Activated T-cell treated with anti-CD3 and anti-CD28 coated beads, Interleukin-2, amount 50 U/mL, for 4 hours (primary cell): ENCODE results near the gene TUBGCP2. TPM values are rescaled to one million over a fixed set of nuclear protein-coding genes. Genes with fewer than 3 reads are reported as not detected.

Experiments
- ATAC-seq, 2 donors: fragments of 200-7000 bp; cut with Tn5 transposase; one replicate each; pipeline ENCODE4 v1.10.0; 2021
- DNase-seq: peaks from one replicate; pipeline ENCODE4 v3.0.0-alpha.2; 2020
- H3K27me3 Mint-ChIP-seq: one replicate; pipeline ENCODE4 v1.8.0; 2021; ENCODE audit warnings: low read depth, mixed read lengths
- H3K36me3 Mint-ChIP-seq: one replicate; pipeline ENCODE4 v1.8.0; 2022; ENCODE audit warnings: mixed read lengths; ENCODE audit not compliant: insufficient read depth
- H3K4me1 Mint-ChIP-seq: one replicate; pipeline ENCODE4 v1.8.0; 2021; ENCODE audit warnings: low read depth, mixed read lengths
- H3K4me3 Mint-ChIP-seq: one replicate; pipeline ENCODE4 v1.8.0; 2021; ENCODE audit warnings: mild to moderate bottlenecking, moderate library complexity, mixed read lengths
- H3K9me3 Mint-ChIP-seq: one replicate; pipeline ENCODE4 v1.8.0; 2021; ENCODE audit warnings: mixed read lengths
- total RNA-seq, 3 donors: library from RNA; stranded (reverse); gene quantifications; one replicate each; pipeline ENCODE4 v1.2.1, GENCODE V29; 2021

Gene TUBGCP2
- total RNA-seq, 3 donors from 2014 or later, result 59.6 to 67.9 (median 62.6) TPM

GRCh38 chr10:133276435-133277201 lies 32.1 kb downstream of the TUBGCP2 start, which contains the start of gene ADAM8:
TSS of gene ADAM8 (minus strand) at chr10:133276868. CDS start at chr10:133276817, 51 bp downstream.
- Mint-ChIP-seq H3K4me3 (peak within 1 kb of the TSS; percentile 89), H3K36me3 (no peaks in the 10 kb centered on the region), H3K27me3 (no peaks in the 10 kb centered on the region), H3K9me3 (no peaks in the 10 kb centered on the region), H3K4me1 (peaks cover 32% of the 10 kb centered on the region)
- ATAC-seq (peak; percentile 46 to 55), DNase-seq (peak; percentile 65)

GRCh38 chr10:133276100-133276434 lies 32.6 kb downstream of the TUBGCP2 start:
- ATAC-seq, result peak in 1 of 2 donors; percentile 0
- Mint-ChIP-seq H3K27me3 (no peaks in the 10 kb centered on the region), H3K4me1 (peaks cover 32% of the 10 kb centered on the region), H3K9me3 (no peaks in the 10 kb centered on the region), H3K36me3 (no peaks in the 10 kb centered on the region), H3K4me3 (peak overlapping the region; percentile 89)
- DNase-seq, result no peak

DNA sequence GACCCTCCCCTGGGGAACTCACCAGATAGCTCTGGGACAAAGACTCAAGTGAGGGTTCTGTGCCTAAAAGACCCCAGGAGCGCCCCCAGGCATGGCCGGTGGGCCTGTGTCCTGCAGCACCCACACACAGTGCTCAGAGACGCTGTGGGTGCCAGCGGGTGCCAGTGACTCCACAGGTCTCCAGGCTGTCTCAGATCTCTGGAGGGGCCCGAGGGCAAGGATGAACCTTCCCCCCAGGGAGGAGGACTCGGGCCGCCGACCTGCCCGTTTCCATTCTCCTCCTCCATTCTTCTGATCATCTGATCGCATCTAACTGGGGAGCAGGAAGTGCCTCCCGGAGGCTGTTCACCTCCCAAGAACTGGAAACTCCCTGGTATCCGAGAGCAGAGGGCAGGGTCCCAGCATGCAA lies 33.0 kb downstream of the TUBGCP2 start:
- H3K27me3 Mint-ChIP-seq, result no peaks in the 10 kb centered on the region
- DNase-seq (no peak), ATAC-seq (peak; percentile 29 to 36)
- H3K4me3 Mint-ChIP-seq, result peak overlapping the region; percentile 89
- no peaks in the 10 kb centered on the region for H3K9me3 Mint-ChIP-seq
- H3K4me1 Mint-ChIP-seq, result peaks cover 32% of the 10 kb centered on the region
- no peaks in the 10 kb centered on the region for H3K36me3 Mint-ChIP-seq

DNA sequence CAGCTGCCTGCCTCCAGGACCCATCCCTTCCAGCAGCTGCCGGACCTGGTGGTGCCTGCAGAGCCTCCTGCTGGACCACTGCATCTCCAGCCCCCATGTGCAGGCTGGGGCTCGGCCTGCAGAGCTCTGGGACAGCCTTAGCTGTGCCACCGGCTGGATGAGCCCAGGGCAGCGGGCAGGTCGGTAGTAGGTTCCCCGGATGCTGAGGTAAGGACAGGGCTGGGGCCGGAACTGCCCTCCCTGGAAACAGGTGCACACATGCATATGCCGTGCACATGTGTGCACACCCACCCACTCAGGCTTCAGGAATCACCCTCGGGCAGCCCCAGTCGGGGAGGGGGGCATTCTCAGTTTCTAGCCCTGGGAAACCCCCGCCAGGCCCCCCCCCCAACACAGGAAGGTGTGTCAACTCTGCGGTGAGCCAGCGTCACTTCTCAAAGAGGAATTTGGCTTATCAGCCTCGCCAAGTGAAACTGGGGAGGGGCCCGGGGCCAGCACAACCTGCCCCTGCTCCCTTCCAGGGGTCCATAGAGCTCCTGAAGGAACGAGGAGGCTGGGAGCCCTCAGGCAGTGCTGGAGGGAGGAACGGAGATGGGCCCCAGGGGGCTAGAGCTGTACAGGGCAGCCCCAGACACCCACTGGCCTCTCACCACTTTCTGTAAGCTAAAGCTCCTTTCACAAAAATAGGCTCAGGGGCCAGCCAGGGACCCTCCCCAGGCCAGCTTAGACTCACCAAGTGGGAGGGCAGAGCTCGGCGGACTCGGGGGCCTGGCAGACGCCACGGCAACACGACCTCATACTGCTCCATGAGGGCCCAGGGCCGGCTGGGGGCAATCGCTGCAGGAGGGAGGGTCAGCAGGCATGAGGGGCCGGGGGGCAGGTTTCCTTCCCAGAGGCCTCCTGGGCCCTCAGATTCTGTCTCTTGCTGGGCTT lies 33.7 kb downstream of the TUBGCP2 start:
- ATAC-seq (peak; percentile 73 to 76), DNase-seq (peak; percentile 83)
- H3K4me3 Mint-ChIP-seq, result peak overlapping the region; percentile 89
- H3K27me3 Mint-ChIP-seq, result no peaks in the 10 kb centered on the region
- H3K36me3 Mint-ChIP-seq, result no peaks in the 10 kb centered on the region
- peaks cover 32% of the 10 kb centered on the region for H3K4me1 Mint-ChIP-seq
- no peaks in the 10 kb centered on the region for H3K9me3 Mint-ChIP-seq

DNA sequence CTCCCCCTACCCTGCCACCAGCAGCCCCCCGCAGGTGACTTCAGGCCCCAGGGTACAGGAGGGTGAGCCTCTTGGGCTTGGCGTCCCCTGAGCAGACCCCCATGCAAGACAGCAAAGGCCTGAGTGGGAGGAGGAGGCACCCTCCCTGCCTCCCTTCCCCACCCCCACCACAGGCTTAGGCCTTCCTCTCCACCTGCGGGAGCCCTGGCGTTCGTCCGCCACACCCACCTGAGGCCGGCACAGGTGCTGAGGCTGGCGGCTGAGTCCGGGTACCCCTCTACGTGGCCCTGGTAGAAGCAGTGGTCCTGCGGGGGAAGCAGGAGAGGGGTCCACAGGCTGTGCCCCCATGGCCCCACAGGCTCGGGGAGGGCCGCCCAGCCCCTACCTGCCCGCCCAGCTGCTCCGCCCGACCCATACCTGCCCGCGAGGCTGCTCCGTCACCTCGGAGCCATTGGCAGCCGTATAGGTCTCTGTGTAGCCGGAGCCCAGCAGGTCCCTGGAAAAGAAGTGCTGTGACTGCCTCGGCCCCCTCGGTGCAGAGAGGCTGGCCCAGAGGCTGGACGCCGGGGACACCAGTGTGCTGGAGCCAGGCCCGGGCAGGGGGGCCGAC lies 35.0 kb downstream of the TUBGCP2 start:
- H3K27me3 Mint-ChIP-seq, result no peaks in the 10 kb centered on the region
- H3K4me3 Mint-ChIP-seq, result no peak overlapping the region
- H3K9me3 Mint-ChIP-seq, result no peaks in the 10 kb centered on the region
- DNase-seq, result no peak
- ATAC-seq, result no peak
- H3K36me3 Mint-ChIP-seq, result no peaks in the 10 kb centered on the region
- H3K4me1 Mint-ChIP-seq, result peaks cover 26% of the 10 kb centered on the region

DNA sequence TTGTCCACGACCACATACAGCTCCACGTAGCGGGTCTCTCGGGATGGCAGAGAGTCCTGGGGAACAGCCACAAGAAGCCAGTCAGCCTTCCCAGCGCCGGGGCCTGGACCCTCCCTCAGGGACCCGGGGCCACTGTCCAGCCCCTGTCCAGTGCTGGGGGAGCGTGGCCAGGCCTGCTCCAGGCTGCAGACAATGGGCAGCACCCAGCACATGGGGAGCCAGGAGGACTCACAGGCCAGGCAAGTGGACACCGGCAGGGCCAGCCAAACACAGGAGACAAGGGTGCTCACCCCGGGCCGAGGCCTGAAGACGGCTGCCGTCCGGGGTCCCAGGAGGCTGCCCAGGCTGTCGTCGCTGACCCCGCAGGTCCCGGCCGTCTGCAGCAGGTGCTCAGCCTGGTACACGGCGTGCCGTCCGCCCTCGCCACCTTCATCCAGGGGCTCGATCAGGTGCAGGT lies 35.7 kb downstream of the TUBGCP2 start:
- H3K4me3 Mint-ChIP-seq, result no peak overlapping the region
- H3K27me3 Mint-ChIP-seq, result no peaks in the 10 kb centered on the region
- H3K9me3 Mint-ChIP-seq, result no peaks in the 10 kb centered on the region
- no peak for DNase-seq
- H3K36me3 Mint-ChIP-seq, result no peaks in the 10 kb centered on the region
- no peak for ATAC-seq
- peaks cover 20% of the 10 kb centered on the region for H3K4me1 Mint-ChIP-seq

DNA sequence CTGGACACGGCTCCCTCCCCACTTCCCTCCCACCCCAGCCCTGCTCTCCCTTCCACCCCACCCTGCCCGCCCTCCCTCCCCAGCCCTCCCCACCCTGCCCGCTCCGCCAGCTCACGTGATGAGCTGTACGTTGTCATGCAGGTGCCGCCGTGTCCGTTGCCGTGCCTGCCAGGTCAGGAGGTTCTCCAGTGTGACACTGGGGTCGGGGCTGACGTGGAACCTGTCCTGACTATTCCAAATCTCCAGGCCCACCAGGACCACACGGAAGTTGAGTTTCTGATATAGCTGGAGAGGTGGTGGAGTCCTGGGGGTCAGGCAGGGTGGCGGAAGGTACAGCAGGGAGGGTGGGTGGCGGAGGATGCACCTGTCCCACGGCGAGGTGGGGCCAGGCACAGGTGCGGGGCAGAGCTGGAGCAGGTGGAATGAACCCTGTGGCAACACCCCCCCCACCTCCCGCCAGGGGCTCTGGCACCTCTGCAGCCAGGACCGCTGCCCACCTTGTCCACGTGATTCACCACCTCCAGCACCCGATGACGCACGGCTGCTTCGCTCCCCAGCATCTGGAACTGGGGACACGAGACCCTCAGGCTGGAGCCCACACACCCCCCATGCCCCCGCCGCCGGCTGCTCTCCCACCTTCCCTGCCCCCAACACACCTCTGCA lies 36.2 kb downstream of the TUBGCP2 start:
- ATAC-seq (no peak), DNase-seq (no peak)
- Mint-ChIP-seq H3K9me3 (no peaks in the 10 kb centered on the region), H3K4me1 (peaks cover 14% of the 10 kb centered on the region), H3K36me3 (no peaks in the 10 kb centered on the region), H3K4me3 (no peak overlapping the region), H3K27me3 (no peaks in the 10 kb centered on the region)

GRCh38 chr10:133271521-133272300 lies 37.0 kb downstream of the TUBGCP2 start:
- H3K27me3 Mint-ChIP-seq, result no peaks in the 10 kb centered on the region
- no peaks in the 10 kb centered on the region for H3K9me3 Mint-ChIP-seq
- no peaks in the 10 kb centered on the region for H3K36me3 Mint-ChIP-seq
- H3K4me1 Mint-ChIP-seq, result peaks cover 13% of the 10 kb centered on the region
- DNase-seq (no peak), ATAC-seq (no peak)
- no peak overlapping the region for H3K4me3 Mint-ChIP-seq

- H3K4me3 Mint-ChIP-seq, result no peak overlapping the region
- no peaks in the 10 kb centered on the region for H3K9me3 Mint-ChIP-seq
- peaks cover 11% of the 10 kb centered on the region for H3K4me1 Mint-ChIP-seq
- H3K36me3 Mint-ChIP-seq, result no peaks in the 10 kb centered on the region
- ATAC-seq (no peak), DNase-seq (no peak)
- no peaks in the 10 kb centered on the region for H3K27me3 Mint-ChIP-seq
Measured at GRCh38 chr10:133270773-133271297, 37.8 kb downstream of the TUBGCP2 start.

GRCh38 chr10:133270204-133270603 lies 38.5 kb downstream of the TUBGCP2 start:
- Mint-ChIP-seq H3K4me1 (peaks cover 10% of the 10 kb centered on the region), H3K4me3 (no peak overlapping the region), H3K36me3 (no peaks in the 10 kb centered on the region), H3K9me3 (no peaks in the 10 kb centered on the region), H3K27me3 (no peaks in the 10 kb centered on the region)
- no peak for ATAC-seq
- no peak for DNase-seq

- Mint-ChIP-seq H3K9me3 (no peaks in the 10 kb centered on the region), H3K4me1 (peaks cover 12% of the 10 kb centered on the region), H3K36me3 (no peaks in the 10 kb centered on the region), H3K4me3 (no peak overlapping the region), H3K27me3 (no peaks in the 10 kb centered on the region)
- DNase-seq, result no peak
- ATAC-seq, result no peak
Measured at GRCh38 chr10:133269367-133269766, 39.3 kb downstream of the TUBGCP2 start.

DNA sequence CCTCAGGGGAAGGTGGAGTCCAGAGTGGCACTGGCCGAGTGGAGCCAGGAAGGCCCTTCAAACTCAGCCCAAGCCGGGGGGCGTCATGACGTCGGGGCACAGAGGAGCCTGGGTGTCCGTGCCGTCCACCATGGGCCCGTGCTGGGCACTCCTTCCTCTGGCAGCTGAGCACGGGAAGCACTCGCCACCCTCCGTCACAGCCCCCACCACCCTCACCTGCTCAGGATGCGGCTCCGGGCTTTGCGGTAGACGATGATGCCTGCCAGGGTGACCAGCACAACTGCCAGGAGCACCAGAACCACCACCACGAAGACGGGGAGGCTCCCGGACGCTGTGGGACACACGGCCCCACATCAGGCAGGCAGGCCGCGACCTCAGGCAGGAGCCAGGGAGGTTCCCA lies 40.1 kb downstream of the TUBGCP2 start:
- peaks cover 20% of the 10 kb centered on the region for H3K4me1 Mint-ChIP-seq
- no peaks in the 10 kb centered on the region for H3K36me3 Mint-ChIP-seq
- ATAC-seq (no peak), DNase-seq (no peak)
- H3K4me3 Mint-ChIP-seq, result no peak overlapping the region
- no peaks in the 10 kb centered on the region for H3K9me3 Mint-ChIP-seq
- no peaks in the 10 kb centered on the region for H3K27me3 Mint-ChIP-seq

DNA sequence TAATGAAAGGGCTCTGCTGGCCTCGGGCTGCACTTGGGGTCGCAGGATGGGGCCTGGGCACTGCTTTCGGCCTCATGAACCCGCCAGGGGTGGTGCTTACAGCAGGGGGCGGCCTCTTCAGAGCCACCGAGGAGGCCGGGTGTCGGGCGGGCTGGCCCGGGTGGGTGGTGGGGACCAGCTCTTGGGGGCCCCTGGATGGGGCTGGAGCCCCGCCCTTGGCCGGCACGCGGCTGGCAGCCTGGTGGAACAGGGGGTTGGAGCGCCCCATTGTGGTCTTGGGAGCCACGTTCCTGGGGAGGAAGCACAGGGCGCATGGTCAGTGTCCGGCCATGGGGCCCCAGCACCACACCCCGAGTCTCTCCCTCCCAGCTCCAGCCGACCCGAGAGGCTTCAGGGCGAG lies 40.8 kb downstream of the TUBGCP2 start:
- H3K9me3 Mint-ChIP-seq, result no peaks in the 10 kb centered on the region
- no peaks in the 10 kb centered on the region for H3K36me3 Mint-ChIP-seq
- no peaks in the 10 kb centered on the region for H3K27me3 Mint-ChIP-seq
- no peak for DNase-seq
- peaks cover 26% of the 10 kb centered on the region for H3K4me1 Mint-ChIP-seq
- H3K4me3 Mint-ChIP-seq, result no peak overlapping the region
- ATAC-seq, result no peak
